ENCODE results near the gene METRN.
A peak's percentile ranks its signal among the peaks of the same experiment; 100 is the strongest.
"Not testable (repeated sequence)": the region's sequence is repeated elsewhere in the genome, so short reads cannot be mapped to it uniquely, and the experiment has no call there.

Gene METRN

GRCh38 chr16:711548-712320 lies 3.2 kb upstream of the METRN start:
- Histone ChIP-seq H3K9me2 (replicated peaks; ENCODE audit: low read depth, low read length) (no peaks in the 10 kb centered on the region), H3K4me3 (ENCODE audit: low read length, poor library complexity, severe bottlenecking) (no peak overlapping the region), H3K79me2 (ENCODE audit: insufficient read depth, low read length) (no peaks in the 10 kb centered on the region), H3K36me3 (ENCODE audit: insufficient read depth, low read length) (no peaks in the 10 kb centered on the region), H3K4me2 (ENCODE audit: low read depth, low read length, poor library complexity, severe bottlenecking) (no peak overlapping the region), H2AFZ (ENCODE audit: low read length) (no peak overlapping the region), H3K27me3 (ENCODE audit: insufficient read depth, low read length, poor library complexity, severe bottlenecking) (no peaks in the 10 kb centered on the region), H3K9me3 (ENCODE audit: insufficient read depth, low read depth, low read length) (no peaks in the 10 kb centered on the region), H3K4me1 (ENCODE audit: insufficient read depth, low read length, poor library complexity, severe bottlenecking) (no peaks in the 10 kb centered on the region), H3K9ac (ENCODE audit: low read depth, low read length, poor library complexity, severe bottlenecking) (no peak overlapping the region), H3F3A (ENCODE audit: low read depth) (no peaks in the 10 kb centered on the region), H4K20me1 (ENCODE audit: insufficient read depth, low read length, poor library complexity, severe bottlenecking) (no peaks in the 10 kb centered on the region)
- TF ChIP-seq EZH2phosphoT487 (IDR thresholded peaks at IDR 0.05; ENCODE audit: borderline replicate concordance) (no peak), CTCF (conservative IDR thresholded peaks at IDR 0.05; ENCODE audit: low read length) (peak; percentile 55)

GRCh38 chr16:712740-713250 lies 2.1 kb upstream of the METRN start:
- not testable (repeated sequence) for H3K27me3 ChIP-seq (ENCODE audit: insufficient read depth, low read length, poor library complexity, severe bottlenecking); H3F3A ChIP-seq (ENCODE audit: low read depth); H3K4me2 ChIP-seq (ENCODE audit: low read depth, low read length, poor library complexity, severe bottlenecking); H3K9me3 ChIP-seq (ENCODE audit: insufficient read depth, low read depth, low read length); H3K4me1 ChIP-seq (ENCODE audit: insufficient read depth, low read length, poor library complexity, severe bottlenecking); H3K4me3 ChIP-seq (ENCODE audit: low read length, poor library complexity, severe bottlenecking); H3K79me2 ChIP-seq (ENCODE audit: insufficient read depth, low read length); H2AFZ ChIP-seq (ENCODE audit: low read length); H3K9ac ChIP-seq (ENCODE audit: low read depth, low read length, poor library complexity, severe bottlenecking); H4K20me1 ChIP-seq (ENCODE audit: insufficient read depth, low read length, poor library complexity, severe bottlenecking); H3K9me2 ChIP-seq (replicated peaks; ENCODE audit: low read depth, low read length); H3K36me3 ChIP-seq (ENCODE audit: insufficient read depth, low read length)
- TF ChIP-seq CTCF (conservative IDR thresholded peaks at IDR 0.05; ENCODE audit: low read length): peak; percentile 26; the same call in 1 of the 2 replicates

GRCh38 chr16:714079-714478 lies 839 bp upstream of the METRN start:
- Histone ChIP-seq H2AFZ (ENCODE audit: low read length) (no peak overlapping the region), H3F3A (ENCODE audit: low read depth) (no peaks in the 10 kb centered on the region), H3K4me3 (ENCODE audit: low read length, poor library complexity, severe bottlenecking) (no peak overlapping the region), H3K36me3 (ENCODE audit: insufficient read depth, low read length) (no peaks in the 10 kb centered on the region), H3K4me2 (ENCODE audit: low read depth, low read length, poor library complexity, severe bottlenecking) (no peak overlapping the region), H3K9me2 (replicated peaks; ENCODE audit: low read depth, low read length) (no peaks in the 10 kb centered on the region), H3K4me1 (ENCODE audit: insufficient read depth, low read length, poor library complexity, severe bottlenecking) (peaks cover 2% of the 10 kb centered on the region), H3K9ac (ENCODE audit: low read depth, low read length, poor library complexity, severe bottlenecking) (no peak overlapping the region), H4K20me1 (ENCODE audit: insufficient read depth, low read length, poor library complexity, severe bottlenecking) (no peaks in the 10 kb centered on the region), H3K27me3 (ENCODE audit: insufficient read depth, low read length, poor library complexity, severe bottlenecking) (no peaks in the 10 kb centered on the region), H3K9me3 (ENCODE audit: insufficient read depth, low read depth, low read length) (no peaks in the 10 kb centered on the region), H3K79me2 (ENCODE audit: insufficient read depth, low read length) (no peaks in the 10 kb centered on the region)
- TF ChIP-seq CTCF (conservative IDR thresholded peaks at IDR 0.05; ENCODE audit: low read length): no peak
- no peak for TF ChIP-seq EZH2phosphoT487 (IDR thresholded peaks at IDR 0.05; ENCODE audit: borderline replicate concordance)

Measured in Loucy (cell line).